Neural cell (in vitro differentiated cells): Measurements from ENCODE around the gene PHF21A. TPM values are rescaled to one million over a fixed set of nuclear protein-coding genes. Genes with fewer than 3 reads are reported as not detected.

ENCODE experiments used
- H2AFZ ChIP-seq: fragments of 200-600, 300-800 bp; sonication (generic), shearing (Covaris generic); 2 replicates; pipeline ENCODE4 v1.6.0; 2014; ENCODE audit warnings: low read depth, mild to moderate bottlenecking, antibody characterized with exemption, low read length, moderate library complexity
- H3F3A ChIP-seq: fragments of 200-600 bp; shearing (Covaris generic); 2 replicates; pipeline ENCODE4 v1.6.1; 2016; ENCODE audit warnings: mild to moderate bottlenecking, moderate library complexity, mixed read lengths, antibody characterized with exemption, low read length; ENCODE audit not compliant: insufficient read depth, poor library complexity, severe bottlenecking
- H3K27ac ChIP-seq: fragments of 200-600, 300-800 bp; sonication (generic), shearing (Covaris generic); 2 replicates; pipeline ENCODE4 v1.5.1; 2014; ENCODE audit warnings: mild to moderate bottlenecking, low read length, moderate library complexity
- H3K27me3 ChIP-seq: fragments of 300-800, 200-600 bp; sonication (generic), shearing (Covaris generic); 2 replicates; pipeline ENCODE4 v1.6.0; 2014; ENCODE audit warnings: mild to moderate bottlenecking, low read depth, low read length, moderate library complexity; ENCODE audit not compliant: insufficient read depth
- H3K36me3 ChIP-seq: fragments of 300-800, 200-600 bp; sonication (generic), shearing (Covaris generic); 2 replicates; pipeline ENCODE4 v1.5.1; 2014; ENCODE audit warnings: mild to moderate bottlenecking, antibody characterized with exemption, low read length, moderate library complexity; ENCODE audit not compliant: insufficient read depth
- H3K4me2 ChIP-seq: fragments of 300-800, 200-600 bp; sonication (generic), shearing (Covaris generic); 2 replicates; pipeline ENCODE4 v1.6.0; 2014; ENCODE audit warnings: mild to moderate bottlenecking, low read length
- H3K4me3 ChIP-seq: fragments of 300-800, 200-600 bp; sonication (generic), shearing (Covaris generic); 2 replicates; pipeline ENCODE4 v1.5.1; 2014; ENCODE audit warnings: mild to moderate bottlenecking, low read length, moderate library complexity
- H3K79me2 ChIP-seq: fragments of 200-600 bp; shearing (Covaris generic); replicated peaks from 2 replicates; pipeline ENCODE4 v1.6.0; 2014; ENCODE audit warnings: mild to moderate bottlenecking, low read length, moderate library complexity; ENCODE audit not compliant: insufficient read depth
- H3K9ac ChIP-seq: fragments of 300-800, 200-600 bp; sonication (generic), shearing (Covaris generic); 2 replicates; pipeline ENCODE4 v1.6.1; 2016; ENCODE audit warnings: mild to moderate bottlenecking, low read length, mixed read lengths
- H3K9me2 ChIP-seq: fragments of 200-600 bp; shearing (Covaris generic); 2 replicates; pipeline ENCODE4 v1.6.1; 2016; ENCODE audit warnings: mild to moderate bottlenecking, low read length, mixed read lengths; ENCODE audit not compliant: insufficient read depth
- H3K9me3 ChIP-seq: fragments of 200-600, 300-800 bp; sonication (generic), shearing (Covaris generic); 2 replicates; pipeline ENCODE4 v1.6.1; 2016; ENCODE audit warnings: mild to moderate bottlenecking, mixed run types, low read length, moderate library complexity, mixed read lengths
- H4K20me1 ChIP-seq: fragments of 200-600 bp; shearing (Covaris generic); 2 replicates; pipeline ENCODE4 v1.6.1; 2016; ENCODE audit warnings: mild to moderate bottlenecking, mixed run types; ENCODE audit not compliant: insufficient read depth
- CTCF ChIP-seq: fragments of 450-650 bp; IDR thresholded peaks from 2 replicates; pipeline ENCODE4 v1.5.1; 2014; ENCODE audit warnings: antibody characterized with exemption, mild to moderate bottlenecking, moderate library complexity; ENCODE audit not compliant: poor library complexity, severe bottlenecking
- EP300 ChIP-seq: fragments of 450-650 bp; conservative IDR thresholded peaks from 2 replicates; pipeline ENCODE4 v1.6.1; 2014; ENCODE audit warnings: antibody characterized with exemption, mild to moderate bottlenecking, moderate library complexity; ENCODE audit not compliant: poor library complexity, severe bottlenecking
- EZH2 ChIP-seq: fragments of 200-600, 300-800 bp; shearing (Covaris generic), sonication (generic); IDR thresholded peaks from 2 replicates; pipeline ENCODE4 v1.6.1; 2014; ENCODE audit warnings: antibody characterized with exemption, low read length, borderline replicate concordance, mild to moderate bottlenecking; ENCODE audit not compliant: insufficient read depth, poor library complexity, severe bottlenecking
- MXI1 ChIP-seq: fragments of 450-650 bp; conservative IDR thresholded peaks from 2 replicates; pipeline ENCODE4 v1.6.1; 2014; ENCODE audit warnings: antibody characterized with exemption, mild to moderate bottlenecking; ENCODE audit not compliant: poor library complexity, severe bottlenecking
- POLR2AphosphoS5 ChIP-seq: IDR thresholded peaks from 2 replicates; pipeline ENCODE4 v1.6.1; 2012
- RAD21 ChIP-seq: fragments of 450-650 bp; conservative IDR thresholded peaks from 2 replicates; pipeline ENCODE4 v1.6.1; 2014; ENCODE audit warnings: antibody characterized with exemption, mild to moderate bottlenecking, moderate library complexity
- SMC3 ChIP-seq: fragments of 450-650 bp; conservative IDR thresholded peaks from 2 replicates; pipeline ENCODE4 v1.6.1; 2014; ENCODE audit warnings: antibody characterized with exemption, mild to moderate bottlenecking, moderate library complexity; ENCODE audit not compliant: poor library complexity
- TAF1 ChIP-seq: IDR thresholded peaks from 2 replicates; pipeline ENCODE4 v1.6.1; 2012; ENCODE audit warnings: low read depth
- polyA plus RNA-seq: library from polyadenylated mRNA; depleted of rRNA; stranded (reverse); fragments of >200 nt; gene quantifications from 2 replicates; pipeline ENCODE4 v1.2.3, GENCODE V29; 2014
- TF ChIP-seq, protein P1 (sequence below): IDR thresholded peaks from 2 replicates; pipeline ENCODE4 v1.6.1; 2012; ENCODE audit warnings: borderline replicate concordance

Gene PHF21A
- polyA plus RNA-seq, 1 donor from 2014 or later, result 31.7 TPM

DNA sequence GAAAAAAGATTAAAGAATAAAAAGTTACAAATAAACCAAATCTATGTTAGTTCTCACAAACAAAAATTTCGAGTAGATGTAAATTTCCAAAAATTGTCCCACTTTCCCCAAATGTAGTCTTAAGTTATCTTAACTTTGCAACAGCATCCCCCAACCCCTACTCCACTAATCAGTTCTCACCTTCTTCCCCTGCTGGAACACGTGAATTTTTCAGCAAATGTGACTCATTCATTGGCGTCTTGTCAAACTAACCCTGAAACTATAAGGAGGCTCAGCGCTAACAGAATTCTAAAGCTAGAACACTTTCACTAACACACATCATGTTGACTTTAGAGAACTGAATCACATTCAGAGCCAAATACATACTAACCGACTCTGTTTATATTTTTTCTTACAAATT lies 46.1 kb downstream of the PHF21A start:
- Histone ChIP-seq H3K4me3 (no peak overlapping the region), H2AFZ (no peak overlapping the region), H3K9me3 (no peaks in the 10 kb centered on the region), H4K20me1 (no peaks in the 10 kb centered on the region), H3K36me3 (no peaks in the 10 kb centered on the region), H3K79me2 (no peaks in the 10 kb centered on the region), H3K9me2 (no peaks in the 10 kb centered on the region), H3K27ac (no peak overlapping the region), H3K9ac (no peak overlapping the region), H3F3A (no peaks in the 10 kb centered on the region), H3K27me3 (no peaks in the 10 kb centered on the region), H3K4me2 (no peak overlapping the region)
- TF ChIP-seq MXI1 (no peak), CTCF (no peak), EZH2 (no peak)
- TF ChIP-seq, protein P1, sequence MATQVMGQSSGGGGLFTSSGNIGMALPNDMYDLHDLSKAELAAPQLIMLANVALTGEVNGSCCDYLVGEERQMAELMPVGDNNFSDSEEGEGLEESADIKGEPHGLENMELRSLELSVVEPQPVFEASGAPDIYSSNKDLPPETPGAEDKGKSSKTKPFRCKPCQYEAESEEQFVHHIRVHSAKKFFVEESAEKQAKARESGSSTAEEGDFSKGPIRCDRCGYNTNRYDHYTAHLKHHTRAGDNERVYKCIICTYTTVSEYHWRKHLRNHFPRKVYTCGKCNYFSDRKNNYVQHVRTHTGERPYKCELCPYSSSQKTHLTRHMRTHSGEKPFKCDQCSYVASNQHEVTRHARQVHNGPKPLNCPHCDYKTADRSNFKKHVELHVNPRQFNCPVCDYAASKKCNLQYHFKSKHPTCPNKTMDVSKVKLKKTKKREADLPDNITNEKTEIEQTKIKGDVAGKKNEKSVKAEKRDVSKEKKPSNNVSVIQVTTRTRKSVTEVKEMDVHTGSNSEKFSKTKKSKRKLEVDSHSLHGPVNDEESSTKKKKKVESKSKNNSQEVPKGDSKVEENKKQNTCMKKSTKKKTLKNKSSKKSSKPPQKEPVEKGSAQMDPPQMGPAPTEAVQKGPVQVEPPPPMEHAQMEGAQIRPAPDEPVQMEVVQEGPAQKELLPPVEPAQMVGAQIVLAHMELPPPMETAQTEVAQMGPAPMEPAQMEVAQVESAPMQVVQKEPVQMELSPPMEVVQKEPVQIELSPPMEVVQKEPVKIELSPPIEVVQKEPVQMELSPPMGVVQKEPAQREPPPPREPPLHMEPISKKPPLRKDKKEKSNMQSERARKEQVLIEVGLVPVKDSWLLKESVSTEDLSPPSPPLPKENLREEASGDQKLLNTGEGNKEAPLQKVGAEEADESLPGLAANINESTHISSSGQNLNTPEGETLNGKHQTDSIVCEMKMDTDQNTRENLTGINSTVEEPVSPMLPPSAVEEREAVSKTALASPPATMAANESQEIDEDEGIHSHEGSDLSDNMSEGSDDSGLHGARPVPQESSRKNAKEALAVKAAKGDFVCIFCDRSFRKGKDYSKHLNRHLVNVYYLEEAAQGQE, result no peak

- Histone ChIP-seq H3K27ac (no peak overlapping the region), H3K9me3 (no peaks in the 10 kb centered on the region), H3K4me2 (no peak overlapping the region), H4K20me1 (no peaks in the 10 kb centered on the region), H2AFZ (no peak overlapping the region), H3K4me3 (no peak overlapping the region), H3K27me3 (no peaks in the 10 kb centered on the region), H3K36me3 (no peaks in the 10 kb centered on the region), H3K9ac (no peak overlapping the region), H3F3A (no peaks in the 10 kb centered on the region), H3K79me2 (no peaks in the 10 kb centered on the region), H3K9me2 (no peaks in the 10 kb centered on the region)
- TF ChIP-seq TAF1, result no peak
- TF ChIP-seq CTCF, result no peak
- TF ChIP-seq MXI1, result no peak
- no peak for TF ChIP-seq RAD21
- TF ChIP-seq EZH2, result no peak
- TF ChIP-seq, protein P1, result no peak
- no peak for TF ChIP-seq SMC3
- no peak for TF ChIP-seq EP300
- TF ChIP-seq POLR2AphosphoS5, result no peak
These were observed 47.6 kb downstream of the PHF21A start for GRCh38 chr11:46073632-46074031.
